K562 (cell line): ENCODE data around the gene FAF2. TPM values are rescaled to one million over a fixed set of nuclear protein-coding genes. Genes with fewer than 3 reads are reported as not detected.

ENCODE experiments used
- FOXK2 ChIP-seq, 2 experiments: fragments of 450-650 bp; IDR thresholded peaks in 1 of 2; conservative IDR thresholded peaks in 1 of 2; 2 replicates each; pipeline ENCODE4 v1.6.1; 2016; ENCODE audit warnings: low read depth in 2 of 2, mild to moderate bottlenecking in 1 of 2
- HMGN3 ChIP-seq: IDR thresholded peaks from 2 replicates; pipeline ENCODE4 v1.6.1; 2011; ENCODE audit warnings: borderline replicate concordance, low read depth, mild to moderate bottlenecking, mixed read lengths, low read length; ENCODE audit not compliant: insufficient read length; ENCODE audit errors: extremely low read depth
- ILF3 ChIP-seq: fragments of 450-650 bp; IDR thresholded peaks from 2 replicates; pipeline ENCODE4 v1.6.1; 2018; ENCODE audit warnings: antibody characterized with exemption, mild to moderate bottlenecking, moderate library complexity, borderline replicate concordance
- KDM5B ChIP-seq: fragments of 200-600 bp; sonication (generic); IDR thresholded peaks from 2 replicates; pipeline ENCODE4 v1.6.1; 2012; ENCODE audit warnings: low read depth, mild to moderate bottlenecking, moderate library complexity, low read length, control low read depth, inconsistent platforms; ENCODE audit not compliant: insufficient replicate concordance
- MEF2A ChIP-seq: IDR thresholded peaks from 2 replicates; pipeline ENCODE4 v1.6.1; 2011; ENCODE audit warnings: low read depth, mild to moderate bottlenecking, low read length, moderate library complexity; ENCODE audit not compliant: control insufficient read depth
- PML ChIP-seq: IDR thresholded peaks from 2 replicates; pipeline ENCODE4 v1.6.1; 2012; ENCODE audit warnings: low read length, inconsistent platforms
- PPARD ChIP-seq: fragments of 250-450 bp; sonication (Bioruptor Pico); IDR thresholded peaks from 2 replicates; pipeline ENCODE4 v1.8.0; 2022; ENCODE audit warnings: inconsistent platforms, mild to moderate bottlenecking, moderate library complexity
- PTBP1 ChIP-seq: fragments of 200-400 bp; formaldehyde crosslinking; IDR thresholded peaks from 2 replicates; pipeline ENCODE4 v1.6.1; 2017; ENCODE audit warnings: low read depth, low read length
- SAFB2 ChIP-seq: fragments of 200-400 bp; formaldehyde crosslinking; IDR thresholded peaks from 2 replicates; pipeline ENCODE4 v1.6.1; 2018; ENCODE audit warnings: borderline replicate concordance, low read length, low read depth, moderate library complexity; ENCODE audit not compliant: severe bottlenecking
- SMARCE1 ChIP-seq: fragments of 450-650 bp; IDR thresholded peaks from 2 replicates; pipeline ENCODE4 v1.7.1; 2016; ENCODE audit warnings: mild to moderate bottlenecking
- ZNF23 ChIP-seq: fragments of 250-450 bp; sonication (Bioruptor Pico); IDR thresholded peaks from 2 replicates; pipeline ENCODE4 v1.4.0; 2020; ENCODE audit warnings: mild to moderate bottlenecking
- ZNF239 ChIP-seq: fragments of 250-450 bp; sonication (Bioruptor Pico); IDR thresholded peaks from 2 replicates; pipeline ENCODE4 v1.4.0; 2020; ENCODE audit warnings: mild to moderate bottlenecking
- ZNF347 ChIP-seq: fragments of 450-650 bp; formaldehyde crosslinking; IDR thresholded peaks from 2 replicates; pipeline ENCODE4 v1.4.0; 2020; ENCODE audit warnings: low read depth, mild to moderate bottlenecking, moderate library complexity
- ZNF75A ChIP-seq: fragments of 450-650 bp; formaldehyde crosslinking; IDR thresholded peaks from 2 replicates; pipeline ENCODE4 v1.4.0; 2020; ENCODE audit warnings: mild to moderate bottlenecking
- polyA plus RNA-seq, 8 experiments: library from polyadenylated mRNA; depleted of rRNA in 4 of 8; stranded (reverse) in 5 of 8; unstranded in 3 of 8; fragments of >200 nt; fragmentation: Nextera tagmentation in 2 of 8; fragmentation: Illumina TruSeq in 1 of 8; extraction: Ambion mirVana in 2 of 8; extraction: Trizol in 1 of 8; gene quantifications; 2 replicates each; pipeline versions ENCODE4 v1.2.1 to v1.2.3, GENCODE V29; 2011 to 2014; ENCODE audit warnings: inconsistent platforms in 1 of 8, missing spikeins in 1 of 8
- total RNA-seq, 7 experiments: library from RNA; depleted of rRNA in 6 of 7; stranded (reverse); fragments of >200 nt in 6 of 7; fragmentation: Illumina TruSeq in 2 of 7; extraction: Trizol in 2 of 7; gene quantifications; 2 replicates each; pipeline versions ENCODE4 v1.2.1 to v1.2.3, GENCODE V29; 2011 to 2021; ENCODE audit warnings: low replicate concordance in 1 of 7
- TF ChIP-seq, protein P1 (sequence below): fragments of 250-450 bp; sonication (Bioruptor Pico); IDR thresholded peaks from 2 replicates; pipeline ENCODE4 v1.4.0; 2020; ENCODE audit warnings: mild to moderate bottlenecking
- TF ChIP-seq, protein P2 (sequence below): fragments of 250-450 bp; sonication (Bioruptor Pico); IDR thresholded peaks from 2 replicates; pipeline ENCODE4 v1.5.0; 2021; ENCODE audit warnings: mild to moderate bottlenecking, borderline replicate concordance
- TF ChIP-seq, protein P3 (sequence below): fragments of 450-650 bp; formaldehyde crosslinking; IDR thresholded peaks from 2 replicates; pipeline ENCODE4 v1.4.0; 2022; ENCODE audit warnings: missing genetic modification characterization

The FAF2 gene
- total and polyA plus RNA-seq, 9 of the 15 experiments (the other 6 are each of a cell fraction or from before 2014, with no cell fraction given), result 25.0 to 44.6 (median 36.1) TPM

DNA sequence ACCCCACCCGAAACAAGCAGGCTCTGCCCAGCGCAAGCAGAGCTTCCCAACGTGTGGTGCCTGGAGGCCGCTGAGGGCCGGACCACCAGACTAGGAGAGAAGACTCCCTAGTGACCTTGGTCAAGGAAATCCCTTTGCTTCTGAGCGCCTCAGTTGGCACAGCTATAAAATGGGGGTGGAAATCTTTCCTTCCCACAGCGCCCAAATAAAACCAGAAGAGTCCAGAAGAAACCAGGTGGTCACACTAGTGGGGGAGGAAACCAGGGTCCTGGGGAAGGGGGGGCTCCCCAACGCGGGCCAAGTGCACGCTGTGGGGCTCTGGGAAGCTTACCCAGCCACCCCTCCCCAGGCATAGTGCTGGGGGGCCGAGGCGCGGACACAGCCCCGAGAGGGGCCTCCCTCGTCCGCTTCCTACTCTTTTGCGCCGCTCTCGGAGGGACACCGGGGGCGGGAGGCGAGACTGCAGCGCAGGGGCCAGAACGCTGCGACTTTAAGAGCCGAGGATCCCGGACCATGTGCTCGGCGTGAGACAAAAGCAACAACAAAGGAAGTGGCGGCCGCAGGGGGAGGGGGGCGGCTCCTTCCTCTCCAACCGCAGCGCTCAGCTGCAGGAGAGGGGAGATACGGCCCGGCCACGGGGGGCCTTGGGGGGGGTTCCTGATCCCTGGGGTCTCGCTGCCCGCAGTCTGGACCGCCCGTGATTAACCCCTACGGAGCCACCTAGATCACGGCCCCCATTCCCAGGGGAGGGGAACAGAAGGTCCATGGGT, 88.1 kb downstream of the FAF2 start (continued):
- TF ChIP-seq, protein P1, sequence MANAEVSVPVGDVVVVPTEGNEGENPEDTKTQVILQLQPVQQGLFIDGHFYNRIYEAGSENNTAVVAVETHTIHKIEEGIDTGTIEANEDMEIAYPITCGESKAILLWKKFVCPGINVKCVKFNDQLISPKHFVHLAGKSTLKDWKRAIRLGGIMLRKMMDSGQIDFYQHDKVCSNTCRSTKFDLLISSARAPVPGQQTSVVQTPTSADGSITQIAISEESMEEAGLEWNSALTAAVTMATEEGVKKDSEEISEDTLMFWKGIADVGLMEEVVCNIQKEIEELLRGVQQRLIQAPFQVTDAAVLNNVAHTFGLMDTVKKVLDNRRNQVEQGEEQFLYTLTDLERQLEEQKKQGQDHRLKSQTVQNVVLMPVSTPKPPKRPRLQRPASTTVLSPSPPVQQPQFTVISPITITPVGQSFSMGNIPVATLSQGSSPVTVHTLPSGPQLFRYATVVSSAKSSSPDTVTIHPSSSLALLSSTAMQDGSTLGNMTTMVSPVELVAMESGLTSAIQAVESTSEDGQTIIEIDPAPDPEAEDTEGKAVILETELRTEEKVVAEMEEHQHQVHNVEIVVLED (CRISPR knock-in tag), result no peak
- TF ChIP-seq KDM5B, result peak; percentile 31
- TF ChIP-seq PTBP1, result no peak
- TF ChIP-seq ZNF239, result no peak
- peak; percentile 38 for TF ChIP-seq HMGN3
- TF ChIP-seq FOXK2 (conservative IDR thresholded peaks at IDR 0.05 in 1 of 2, IDR thresholded peaks at IDR 0.05 in 1 of 2; ENCODE audit: low read depth in 2 of 2), result peak; percentile 94 to 97
- TF ChIP-seq ZNF347 (CRISPR knock-in tag), result no peak
- TF ChIP-seq, protein P2, sequence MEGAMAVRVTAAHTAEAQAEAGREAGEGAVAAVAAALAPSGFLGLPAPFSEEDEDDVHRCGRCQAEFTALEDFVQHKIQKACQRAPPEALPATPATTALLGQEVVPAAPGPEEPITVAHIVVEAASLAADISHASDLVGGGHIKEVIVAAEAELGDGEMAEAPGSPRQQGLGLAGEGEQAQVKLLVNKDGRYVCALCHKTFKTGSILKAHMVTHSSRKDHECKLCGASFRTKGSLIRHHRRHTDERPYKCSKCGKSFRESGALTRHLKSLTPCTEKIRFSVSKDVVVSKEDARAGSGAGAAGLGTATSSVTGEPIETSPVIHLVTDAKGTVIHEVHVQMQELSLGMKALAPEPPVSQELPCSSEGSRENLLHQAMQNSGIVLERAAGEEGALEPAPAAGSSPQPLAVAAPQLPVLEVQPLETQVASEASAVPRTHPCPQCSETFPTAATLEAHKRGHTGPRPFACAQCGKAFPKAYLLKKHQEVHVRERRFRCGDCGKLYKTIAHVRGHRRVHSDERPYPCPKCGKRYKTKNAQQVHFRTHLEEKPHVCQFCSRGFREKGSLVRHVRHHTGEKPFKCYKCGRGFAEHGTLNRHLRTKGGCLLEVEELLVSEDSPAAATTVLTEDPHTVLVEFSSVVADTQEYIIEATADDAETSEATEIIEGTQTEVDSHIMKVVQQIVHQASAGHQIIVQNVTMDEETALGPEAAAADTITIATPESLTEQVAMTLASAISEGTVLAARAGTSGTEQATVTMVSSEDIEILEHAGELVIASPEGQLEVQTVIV (CRISPR knock-in tag), result no peak
- TF ChIP-seq PML, result no peak
- TF ChIP-seq, protein P3, sequence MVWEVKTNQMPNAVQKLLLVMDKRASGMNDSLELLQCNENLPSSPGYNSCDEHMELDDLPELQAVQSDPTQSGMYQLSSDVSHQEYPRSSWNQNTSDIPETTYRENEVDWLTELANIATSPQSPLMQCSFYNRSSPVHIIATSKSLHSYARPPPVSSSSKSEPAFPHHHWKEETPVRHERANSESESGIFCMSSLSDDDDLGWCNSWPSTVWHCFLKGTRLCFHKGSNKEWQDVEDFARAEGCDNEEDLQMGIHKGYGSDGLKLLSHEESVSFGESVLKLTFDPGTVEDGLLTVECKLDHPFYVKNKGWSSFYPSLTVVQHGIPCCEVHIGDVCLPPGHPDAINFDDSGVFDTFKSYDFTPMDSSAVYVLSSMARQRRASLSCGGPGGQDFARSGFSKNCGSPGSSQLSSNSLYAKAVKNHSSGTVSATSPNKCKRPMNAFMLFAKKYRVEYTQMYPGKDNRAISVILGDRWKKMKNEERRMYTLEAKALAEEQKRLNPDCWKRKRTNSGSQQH (CRISPR knock-in tag), result no peak
- TF ChIP-seq ZNF23 (CRISPR knock-in tag), result no peak
- TF ChIP-seq MEF2A, result no peak
- TF ChIP-seq SAFB2, result no peak
- 0 out of 2 replicates have a peak, but pooled peaks have one; percentile 26 for TF ChIP-seq SMARCE1
- no peak for TF ChIP-seq PPARD (CRISPR knock-in tag)
- TF ChIP-seq ILF3, result no peak
- no peak for TF ChIP-seq ZNF75A (CRISPR knock-in tag)
